GM21367 (cell line): Measurements from ENCODE around the gene KRTAP9-8.
"Not testable (repeated sequence)": the region's sequence is repeated elsewhere in the genome, so short reads cannot be mapped to it uniquely, and the experiment has no call there.

Experiments used
- ATAC-seq: cut with Tn5 transposase; IDR thresholded peaks from one replicate; pipeline ENCODE4 v1.9.1; 2021; ENCODE audit not compliant: unreplicated experiment

KRTAP9-8 gene

DNA sequence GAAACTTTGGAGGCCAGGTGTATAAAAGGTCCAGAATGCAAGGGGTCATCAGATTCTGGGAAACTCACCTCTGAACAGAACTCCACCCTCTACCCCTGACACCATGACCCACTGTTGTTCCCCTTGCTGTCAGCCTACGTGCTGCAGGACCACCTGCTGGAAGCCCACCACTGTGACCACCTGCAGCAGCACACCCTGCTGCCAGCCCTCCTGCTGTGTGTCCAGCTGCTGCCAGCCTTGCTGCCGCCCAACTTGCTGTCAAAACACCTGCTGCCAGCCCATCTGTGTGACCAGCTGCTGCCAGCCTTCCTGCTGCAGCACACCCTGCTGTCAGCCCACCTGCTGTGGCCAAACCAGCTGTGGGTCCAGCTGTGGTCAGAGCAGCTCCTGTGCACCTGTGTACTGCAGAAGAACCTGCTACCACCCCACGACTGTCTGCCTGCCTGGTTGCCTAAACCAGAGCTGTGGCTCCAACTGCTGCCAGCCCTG, at the start of gene KRTAP9-8:
Gene KRTAP9-8 (plus strand): TSS at position 51 of the 489 bp plus-strand sequence. CDS start 53 bp downstream, at position 104.
- not testable (repeated sequence) for ATAC-seq

DNA sequence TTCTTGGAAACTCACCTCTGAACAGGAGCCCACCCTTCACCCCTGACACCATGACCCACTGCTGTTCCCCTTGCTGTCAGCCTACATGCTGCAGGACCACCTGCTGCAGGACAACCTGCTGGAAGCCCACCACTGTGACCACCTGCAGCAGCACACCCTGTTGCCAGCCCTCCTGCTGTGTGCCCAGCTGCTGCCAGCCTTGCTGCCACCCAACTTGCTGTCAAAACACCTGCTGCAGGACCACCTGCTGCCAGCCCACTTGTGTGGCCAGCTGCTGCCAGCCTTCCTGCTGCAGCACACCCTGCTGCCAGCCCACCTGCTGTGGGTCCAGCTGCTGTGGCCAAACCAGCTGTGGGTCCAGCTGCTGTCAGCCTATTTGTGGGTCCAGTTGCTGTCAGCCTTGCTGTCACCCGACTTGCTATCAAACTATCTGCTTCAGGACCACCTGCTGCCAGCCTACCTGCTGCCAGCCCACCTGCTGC, 47.9 kb upstream of the KRTAP9-8 start, which contains the start of gene KRTAP9-1:
Gene KRTAP9-1 (plus strand): TSS at position 51 of the 482 bp plus-strand sequence. CDS start 0 bp downstream, at position 51.
- ATAC-seq: not testable (repeated sequence)

DNA sequence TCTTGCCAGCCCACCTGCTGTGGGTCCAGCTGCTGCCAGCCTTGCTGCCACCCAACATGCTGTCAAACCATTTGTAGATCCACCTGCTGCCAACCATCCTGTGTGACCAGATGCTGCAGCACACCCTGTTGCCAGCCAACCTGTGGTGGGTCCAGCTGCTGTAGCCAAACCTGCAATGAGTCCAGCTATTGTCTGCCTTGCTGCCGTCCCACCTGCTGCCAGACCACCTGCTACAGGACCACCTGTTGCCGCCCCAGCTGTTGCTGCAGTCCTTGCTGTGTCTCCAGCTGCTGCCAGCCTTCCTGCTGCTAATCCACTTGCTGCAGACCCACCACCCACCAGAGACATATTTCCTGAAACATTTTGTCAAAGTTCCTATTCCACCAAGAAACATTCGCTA, 47.5 kb upstream of the KRTAP9-8 start:
- ATAC-seq: no peak

- ATAC-seq: no peak
Measured at GRCh38 chr17:41196068-41196467, 41.7 kb upstream of the KRTAP9-8 start.

DNA sequence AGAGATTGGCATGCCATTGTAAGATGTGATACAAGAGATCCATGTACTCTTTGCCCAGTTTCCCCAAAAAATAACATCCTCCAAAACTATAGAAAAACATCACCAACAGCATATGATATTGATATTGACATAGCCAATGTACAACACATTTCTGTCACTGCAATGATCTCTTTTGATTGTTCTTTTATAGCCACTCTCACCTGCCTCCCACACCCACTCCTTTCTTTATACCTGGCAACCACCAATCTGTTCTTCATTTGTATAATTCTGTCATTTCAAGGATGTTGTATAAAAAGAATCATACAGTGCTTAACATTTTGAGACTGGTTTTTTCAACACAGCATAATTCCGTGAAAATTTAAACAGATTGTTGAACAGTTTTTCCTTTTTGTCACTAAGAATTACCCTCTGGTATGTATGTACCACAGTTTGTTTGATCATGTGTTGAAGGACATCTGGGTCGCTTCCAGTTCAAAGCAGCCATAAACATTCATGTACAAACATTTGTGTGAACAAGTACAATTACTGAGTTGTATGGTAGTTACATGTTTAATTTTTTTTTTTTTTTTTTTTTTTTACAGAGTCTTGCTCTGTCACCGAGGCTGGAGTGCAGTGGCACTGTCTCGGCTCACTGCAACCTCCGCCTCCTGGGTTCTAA, 38.2 kb upstream of the KRTAP9-8 start:
- no peak for ATAC-seq

- no peak for ATAC-seq
Measured at GRCh38 chr17:41211845-41212466, 25.8 kb upstream of the KRTAP9-8 start.

DNA sequence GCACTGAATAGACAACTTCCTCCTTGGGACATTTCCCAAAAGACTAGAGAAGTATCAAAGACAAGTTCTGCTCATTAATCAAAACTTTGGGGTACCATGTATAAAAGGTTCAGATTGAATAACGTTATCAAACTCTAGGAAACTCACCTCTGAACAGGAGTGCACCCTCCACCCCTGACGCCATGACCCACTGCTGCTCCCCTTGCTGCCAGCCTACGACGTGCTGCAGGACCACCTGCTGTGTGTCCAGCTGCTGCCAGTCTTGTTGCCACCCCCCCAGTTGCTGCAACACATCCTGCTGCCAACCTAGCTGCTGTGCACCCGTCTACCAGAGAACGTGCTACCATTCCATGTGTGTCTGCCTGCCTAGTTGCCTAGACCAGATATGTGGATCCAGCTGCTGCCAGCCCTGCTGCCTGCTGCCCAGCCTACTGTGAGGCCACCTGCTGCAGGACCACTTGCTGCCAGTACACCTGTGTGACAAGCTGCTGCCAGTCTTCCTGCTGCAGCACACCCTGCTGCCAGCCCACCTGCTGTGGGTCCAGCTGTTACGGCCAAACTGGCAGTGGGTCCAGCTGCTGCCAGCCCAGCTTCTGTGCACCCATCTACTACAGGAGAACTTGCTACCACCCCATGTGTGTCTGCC, 25.2 kb upstream of the KRTAP9-8 start:
- no peak for ATAC-seq

DNA sequence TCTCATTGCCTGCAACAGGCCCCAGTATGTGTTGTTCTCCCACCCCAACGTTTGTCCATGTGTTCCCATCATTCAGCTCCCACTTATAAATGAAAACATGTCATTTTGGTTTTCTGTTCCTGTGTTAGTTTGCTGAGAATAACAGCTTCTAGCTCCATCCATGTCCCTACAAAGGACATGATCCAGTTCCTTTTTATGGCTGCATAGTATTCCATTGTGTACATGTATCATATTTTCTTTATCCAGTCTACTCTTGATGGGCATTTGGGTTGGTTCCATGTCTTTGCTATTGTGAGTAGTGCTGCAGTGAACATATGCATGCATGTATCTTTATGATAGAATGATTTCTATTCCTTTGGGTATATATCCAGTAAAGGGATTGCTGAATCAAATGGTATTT, 22.1 kb upstream of the KRTAP9-8 start:
- no peak for ATAC-seq

- ATAC-seq: no peak
Measured at GRCh38 chr17:41223821-41224220, 14.0 kb upstream of the KRTAP9-8 start.

- no peak for ATAC-seq
Measured at GRCh38 chr17:41226051-41226450, 11.7 kb upstream of the KRTAP9-8 start.

- not testable (repeated sequence) for ATAC-seq
Measured at GRCh38 chr17:41226598-41227095, 11.2 kb upstream of the KRTAP9-8 start, which contains the start of gene KRTAP9-2. Gene KRTAP9-2 (plus strand): TSS chr17:41226648. CDS start chr17:41226655, 7 bp downstream.

GRCh38 chr17:41230094-41230493, 7.7 kb upstream of the KRTAP9-8 start:
- no peak for ATAC-seq

GRCh38 chr17:41231731-41232130, 6.1 kb upstream of the KRTAP9-8 start:
- ATAC-seq: no peak

GRCh38 chr17:41232399-41233105, 5.2 kb upstream of the KRTAP9-8 start, which contains the start of gene KRTAP9-3:
Gene KRTAP9-3 (plus strand): TSS chr17:41232449. CDS start chr17:41232502, 53 bp downstream.
- ATAC-seq: not testable (repeated sequence)

DNA sequence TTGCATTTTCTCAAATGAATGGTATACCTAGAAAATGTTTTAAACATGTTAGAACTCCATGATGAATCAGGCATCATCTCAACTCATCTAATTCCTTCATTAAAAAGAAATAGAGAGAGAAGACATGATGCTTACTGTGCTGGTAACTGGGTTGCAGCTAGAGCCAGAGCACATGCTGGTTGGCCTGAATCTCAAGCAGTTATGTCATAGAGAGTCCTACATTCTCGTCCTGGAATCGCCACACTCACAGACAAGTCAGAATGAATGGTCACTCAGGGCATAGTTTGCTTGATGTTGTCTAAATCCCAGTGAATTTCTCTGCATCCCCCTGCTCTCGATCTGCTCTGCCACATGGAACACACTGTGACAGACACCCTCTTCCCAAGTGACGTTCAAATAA, 683 bp upstream of the KRTAP9-8 start:
- ATAC-seq: not testable (repeated sequence)

GRCh38 chr17:41246995-41247787, 9.4 kb downstream of the KRTAP9-8 start:
- not testable (repeated sequence) for ATAC-seq

GRCh38 chr17:41249637-41250240, 11.9 kb downstream of the KRTAP9-8 start, which contains the start of gene KRTAP9-4:
Gene KRTAP9-4 (plus strand): TSS chr17:41249687. CDS start chr17:41249721, 34 bp downstream.
- not testable (repeated sequence) for ATAC-seq

DNA sequence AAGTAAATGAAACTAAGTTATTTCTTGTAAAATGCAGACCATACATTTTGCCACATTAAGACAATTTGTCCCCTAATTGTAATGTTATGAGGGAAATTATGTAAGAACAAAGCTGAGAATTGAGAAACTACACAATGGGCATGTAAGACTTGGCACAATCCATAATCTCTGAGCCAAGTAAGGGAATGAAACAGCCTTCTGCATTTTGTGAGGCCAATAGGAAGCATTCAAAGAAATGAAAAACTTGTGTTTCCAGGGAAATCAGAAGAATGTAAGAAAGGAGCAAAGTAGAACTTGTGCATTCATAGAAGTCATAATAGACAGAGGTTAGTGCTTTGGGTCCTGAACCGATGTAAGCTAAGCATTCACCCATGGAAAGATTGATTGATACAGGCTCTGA, 13.5 kb downstream of the KRTAP9-8 start:
- ATAC-seq: no peak

GRCh38 chr17:41254861-41255260, 17.1 kb downstream of the KRTAP9-8 start:
- no peak for ATAC-seq
